Ovary (tissue), 3 donors: ENCODE data around the gene DUSP2.

Source experiments
- EP300 ChIP-seq: sonication (generic); formaldehyde crosslinking; IDR thresholded peaks from one replicate; pipeline ENCODE4 v1.6.1; 2017; ENCODE audit warnings: antibody characterized with exemption
- POLR2A ChIP-seq: fragments of 450-650 bp; IDR thresholded peaks from one replicate; pipeline ENCODE4 v1.6.1; 2017; ENCODE audit warnings: antibody characterized with exemption, mild to moderate bottlenecking, moderate library complexity
- TF ChIP-seq, protein P1 (sequence below), 3 donors: fragments of 450-650 bp in 2 of 3; fragments of 200-600 bp in 1 of 3; IDR thresholded peaks; one replicate each; pipeline versions ENCODE4 v1.5.1 to v1.8.0; 2016 to 2022; ENCODE audit warnings: antibody characterized with exemption in 3 of 3, mild to moderate bottlenecking in 1 of 3
- donor health status: DM: no; HTN: no; CAD: no.

DNA sequence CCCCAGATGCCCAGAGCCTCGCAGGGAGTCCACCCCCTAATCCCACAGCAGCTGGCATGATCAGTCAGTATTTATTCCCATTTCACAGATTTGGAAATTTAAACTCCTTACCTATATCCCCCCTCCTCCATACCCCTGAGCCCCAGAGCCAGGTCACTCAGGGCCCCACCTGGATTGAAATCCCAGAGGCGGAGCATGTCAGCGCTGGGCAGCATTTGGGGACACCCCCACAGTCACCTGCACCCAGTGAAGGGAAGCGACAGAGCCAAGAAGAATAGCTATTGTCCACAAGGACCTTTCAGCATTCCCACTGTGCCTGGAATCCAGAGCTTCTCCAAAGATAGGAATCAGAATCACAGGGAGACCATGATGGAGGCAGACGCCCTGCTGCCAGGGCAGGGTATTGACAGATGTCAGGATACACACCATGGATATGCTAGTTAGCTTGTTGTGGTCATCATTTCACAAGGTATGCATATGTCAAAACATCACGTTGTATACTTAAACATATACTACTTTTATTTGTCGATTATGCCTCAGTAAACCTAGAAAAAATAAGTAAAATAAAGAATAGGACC is 6.0 kb downstream of the DUSP2 start:
- TF ChIP-seq, protein P1, sequence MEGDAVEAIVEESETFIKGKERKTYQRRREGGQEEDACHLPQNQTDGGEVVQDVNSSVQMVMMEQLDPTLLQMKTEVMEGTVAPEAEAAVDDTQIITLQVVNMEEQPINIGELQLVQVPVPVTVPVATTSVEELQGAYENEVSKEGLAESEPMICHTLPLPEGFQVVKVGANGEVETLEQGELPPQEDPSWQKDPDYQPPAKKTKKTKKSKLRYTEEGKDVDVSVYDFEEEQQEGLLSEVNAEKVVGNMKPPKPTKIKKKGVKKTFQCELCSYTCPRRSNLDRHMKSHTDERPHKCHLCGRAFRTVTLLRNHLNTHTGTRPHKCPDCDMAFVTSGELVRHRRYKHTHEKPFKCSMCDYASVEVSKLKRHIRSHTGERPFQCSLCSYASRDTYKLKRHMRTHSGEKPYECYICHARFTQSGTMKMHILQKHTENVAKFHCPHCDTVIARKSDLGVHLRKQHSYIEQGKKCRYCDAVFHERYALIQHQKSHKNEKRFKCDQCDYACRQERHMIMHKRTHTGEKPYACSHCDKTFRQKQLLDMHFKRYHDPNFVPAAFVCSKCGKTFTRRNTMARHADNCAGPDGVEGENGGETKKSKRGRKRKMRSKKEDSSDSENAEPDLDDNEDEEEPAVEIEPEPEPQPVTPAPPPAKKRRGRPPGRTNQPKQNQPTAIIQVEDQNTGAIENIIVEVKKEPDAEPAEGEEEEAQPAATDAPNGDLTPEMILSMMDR (IDR thresholded peaks at IDR 0.05) = no peak
- no peak for TF ChIP-seq EP300
- TF ChIP-seq POLR2A = no peak
